Measurements from ENCODE around the gene SAMD11. TPM values are rescaled to one million over a fixed set of nuclear protein-coding genes. Genes with fewer than 3 reads are reported as not detected.

The SAMD11 gene
- total and polyA plus RNA-seq, 2 of the 8 experiments (the other 6 are each of a cell fraction or from before 2014, with no cell fraction given), result 0.18 to 0.30 TPM

DNA sequence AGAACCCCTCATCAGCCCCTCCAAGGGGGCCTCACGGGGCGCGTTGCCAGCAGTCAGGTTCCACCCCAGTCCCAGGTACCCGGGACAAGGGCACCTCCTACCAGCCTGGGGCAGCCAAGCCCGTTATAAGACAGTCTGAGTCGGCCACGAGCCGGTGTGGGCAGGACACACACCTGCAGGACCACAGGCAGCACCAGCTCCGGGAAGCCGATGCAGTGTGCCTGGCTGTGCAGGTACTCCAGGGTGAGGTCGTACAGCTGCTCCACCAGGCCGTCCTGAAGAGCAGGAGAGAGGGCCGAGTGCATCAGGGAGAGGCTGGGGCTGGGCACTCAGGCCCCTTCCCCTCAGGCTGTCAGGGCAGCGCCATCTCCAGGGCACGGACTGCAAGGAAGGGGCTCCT is 24.2 kb downstream of the SAMD11 start:
- Histone ChIP-seq H2AFZ (ENCODE audit: low read length) (no peak overlapping the region), H2AK5ac (ENCODE audit: low read depth, low read length) (no peak overlapping the region), H2BK12ac (ENCODE audit: low read depth, low read length) (no peak overlapping the region), H3K79me2 (ENCODE audit: control insufficient read depth in 1 of 2, insufficient read depth in 2 of 2, low read length in 2 of 2) (no peaks in the 10 kb centered on the region; a peak in 1 of 4 replicates), H3K4me1 (replicated peaks in 1 of 4; ENCODE audit: control insufficient read depth in 3 of 4, insufficient read depth in 4 of 4, low read length in 3 of 4) (peaks cover under 1 to 5% (median 3%) of the 10 kb centered on the region in 4 experiments; a peak in 6 of 7 replicates), H3K18ac (ENCODE audit: extremely low read depth, low read length) (no peak overlapping the region), H3K4me3 (ENCODE audit: extremely low read depth in 1 of 4, insufficient read depth in 2 of 4, low read depth in 3 of 4, low read length in 4 of 4) (no peak overlapping the region), H3K4me2 (ENCODE audit: insufficient read depth in 1 of 2, low read depth in 2 of 2, low read length in 2 of 2) (no peak overlapping the region), H4K20me1 (replicated peaks in 1 of 2; ENCODE audit: control insufficient read depth in 1 of 2, insufficient read depth in 2 of 2, low read length in 2 of 2) (peaks cover 22 to 44% of the 10 kb centered on the region in 2 experiments), H3K14ac (ENCODE audit: insufficient read length) (no peak overlapping the region), H2BK5ac (ENCODE audit: low read depth, low read length) (no peak overlapping the region), H3K23ac (ENCODE audit: insufficient read length) (no peak overlapping the region), H3K79me1 (ENCODE audit: low read depth, low read length) (peaks cover 8% of the 10 kb centered on the region), H3K27ac (ENCODE audit: low read depth, low read length) (no peak overlapping the region), H2BK120ac (replicated peaks; ENCODE audit: low read depth, low read length) (no peak overlapping the region), H3K23me2 (ENCODE audit: low read depth, low read length) (no peaks in the 10 kb centered on the region), H3K27me3 (replicated peaks in 1 of 4; ENCODE audit: control insufficient read depth in 3 of 4, extremely low read depth in 1 of 4, insufficient read depth in 3 of 4, low read length in 3 of 4) (peaks cover 2 to 9% (median 8%) of the 10 kb centered on the region in 4 experiments; a peak in 6 of 7 replicates), H3K56ac (replicated peaks; ENCODE audit: insufficient read length, low read depth, low read length) (no peak overlapping the region), H2BK20ac (ENCODE audit: low read length) (no peak overlapping the region), H4K91ac (replicated peaks; ENCODE audit: insufficient read length, low read length) (no peak overlapping the region), H3K9me3 (ENCODE audit: insufficient read depth in 2 of 2, low read depth in 1 of 2, low read length in 1 of 2) (no peaks in the 10 kb centered on the region), H4K5ac (ENCODE audit: insufficient read length, low read depth, low read length) (no peak overlapping the region), H4K8ac (ENCODE audit: extremely low read depth, insufficient read depth, low read length) (no peak overlapping the region), H2BK15ac (ENCODE audit: low read length) (no peak overlapping the region), H3K36me3 (ENCODE audit: control insufficient read depth in 2 of 4, insufficient read depth in 4 of 4, low read length in 3 of 4) (peaks cover 2 to 47% (median 35%) of the 10 kb centered on the region in 4 experiments), H3K9ac (replicated peaks in 1 of 4; ENCODE audit: extremely low read depth in 1 of 4, low read depth in 3 of 4, low read length in 3 of 4) (no peak overlapping the region), H3K4ac (replicated peaks; ENCODE audit: insufficient read length, low read depth, low read length) (no peak overlapping the region)
- FAIRE-seq (no peak), DNase-seq (ENCODE audit: low read depth in 1 of 2, low spot score in 2 of 2) (no peak)
- ChIA-PET POLR2A (ENCODE audit: partially characterized antibody) (interaction anchor here (1.2 kb wide), 1 partner anchor 8 kb away, joined by 3 read pairs; no protein-coding TSS in a partner anchor), CTCF (ENCODE audit: partially characterized antibody) (interaction anchor here (0.6 to 1.9 kb wide), 3 partner anchors 10 to 243 kb away, joined by 3 to 6 read pairs (median 4); no protein-coding TSS in a partner anchor)
- 85% methylated on average over 8 of the region's 15 CpGs; no CpG with 5 or more reads in 1 of the 2 experiments for WGBS, 2 experiments (ENCODE audit: extremely low coverage in 1 of 2, insufficient coverage in 1 of 2, insufficient read length in 1 of 2, insufficient replicate concordance in 2 of 2, low coverage in 1 of 2, low lambda C conversion rate in 2 of 2, missing lambda C conversion rate in 1 of 2)
- TF ChIP-seq SIX5 (IDR thresholded peaks at IDR 0.05; ENCODE audit: low read depth, low read length), result no peak
- no peak for TF ChIP-seq RFX5 (IDR thresholded peaks at IDR 0.05; ENCODE audit: borderline replicate concordance, low read depth, low read length)
- no peak for TF ChIP-seq JUN (IDR thresholded peaks at IDR 0.05; ENCODE audit: low read depth, low read length)
- no peak for TF ChIP-seq NANOG (IDR thresholded peaks at IDR 0.05; ENCODE audit: insufficient read depth, low read depth, low read length, poor library complexity, severe bottlenecking)
- TF ChIP-seq EZH2 (IDR thresholded peaks at IDR 0.05; ENCODE audit: low read depth, low read length, severe bottlenecking), result no peak
- no peak for TF ChIP-seq POU5F1 (IDR thresholded peaks at IDR 0.05; ENCODE audit: low read depth, low read length)
- no peak for TF ChIP-seq NRF1 (IDR thresholded peaks at IDR 0.05; ENCODE audit: low read depth, low read length)
- TF ChIP-seq, protein P1, sequence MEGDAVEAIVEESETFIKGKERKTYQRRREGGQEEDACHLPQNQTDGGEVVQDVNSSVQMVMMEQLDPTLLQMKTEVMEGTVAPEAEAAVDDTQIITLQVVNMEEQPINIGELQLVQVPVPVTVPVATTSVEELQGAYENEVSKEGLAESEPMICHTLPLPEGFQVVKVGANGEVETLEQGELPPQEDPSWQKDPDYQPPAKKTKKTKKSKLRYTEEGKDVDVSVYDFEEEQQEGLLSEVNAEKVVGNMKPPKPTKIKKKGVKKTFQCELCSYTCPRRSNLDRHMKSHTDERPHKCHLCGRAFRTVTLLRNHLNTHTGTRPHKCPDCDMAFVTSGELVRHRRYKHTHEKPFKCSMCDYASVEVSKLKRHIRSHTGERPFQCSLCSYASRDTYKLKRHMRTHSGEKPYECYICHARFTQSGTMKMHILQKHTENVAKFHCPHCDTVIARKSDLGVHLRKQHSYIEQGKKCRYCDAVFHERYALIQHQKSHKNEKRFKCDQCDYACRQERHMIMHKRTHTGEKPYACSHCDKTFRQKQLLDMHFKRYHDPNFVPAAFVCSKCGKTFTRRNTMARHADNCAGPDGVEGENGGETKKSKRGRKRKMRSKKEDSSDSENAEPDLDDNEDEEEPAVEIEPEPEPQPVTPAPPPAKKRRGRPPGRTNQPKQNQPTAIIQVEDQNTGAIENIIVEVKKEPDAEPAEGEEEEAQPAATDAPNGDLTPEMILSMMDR (IDR thresholded peaks at IDR 0.05; ENCODE audit: control extremely low read depth in 1 of 3, insufficient read depth in 1 of 3, low read depth in 1 of 3, low read length in 3 of 3), result no peak
- no peak for TF ChIP-seq KDM5A (IDR thresholded peaks at IDR 0.05; ENCODE audit: low read length)
- TF ChIP-seq RAD21 (IDR thresholded peaks at IDR 0.05 in 1 of 2, conservative IDR thresholded peaks at IDR 0.05 in 1 of 2; ENCODE audit: low read depth in 2 of 2, low read length in 2 of 2), result no peak
- no peak for TF ChIP-seq MAFK (IDR thresholded peaks at IDR 0.05; ENCODE audit: low read depth, low read length)
